ENCODE data around the gene ABCC1.

Gene ABCC1

GRCh38 chr16:15993946-15994665 lies 44.7 kb downstream of the ABCC1 start:
- no peak for DNase-seq (ENCODE audit: low read depth)

- peak; percentile 84 for DNase-seq (ENCODE audit: low read depth)
Observed at GRCh38 chr16:15996432-15997109, 47.2 kb downstream of the ABCC1 start.

- no peak for DNase-seq (ENCODE audit: low read depth)
Observed at GRCh38 chr16:16000685-16001084, 51.3 kb downstream of the ABCC1 start.

GRCh38 chr16:16001596-16002255 lies 52.3 kb downstream of the ABCC1 start:
- no peak for DNase-seq (ENCODE audit: low read depth)

- DNase-seq (ENCODE audit: low read depth) = no peak
Observed at GRCh38 chr16:16003719-16004313, 54.4 kb downstream of the ABCC1 start.

- no peak for DNase-seq (ENCODE audit: low read depth)
Observed at GRCh38 chr16:16004314-16004749, 54.9 kb downstream of the ABCC1 start.

- DNase-seq (ENCODE audit: low read depth) = no peak
Observed at GRCh38 chr16:16005721-16006120, 56.3 kb downstream of the ABCC1 start.

- DNase-seq (ENCODE audit: low read depth) = no peak
Observed at GRCh38 chr16:16006650-16007049, 57.2 kb downstream of the ABCC1 start.

- DNase-seq (ENCODE audit: low read depth) = no peak
Observed at GRCh38 chr16:16007743-16008111, 58.3 kb downstream of the ABCC1 start.

GRCh38 chr16:16008666-16009065 lies 59.2 kb downstream of the ABCC1 start:
- no peak for DNase-seq (ENCODE audit: low read depth)

- DNase-seq (ENCODE audit: low read depth) = no peak
Observed at GRCh38 chr16:16009401-16009800, 60.0 kb downstream of the ABCC1 start.

- no peak for DNase-seq (ENCODE audit: low read depth)
Observed at GRCh38 chr16:16010194-16010593, 60.8 kb downstream of the ABCC1 start.

- DNase-seq (ENCODE audit: low read depth) = no peak
Observed at GRCh38 chr16:16012144-16012543, 62.7 kb downstream of the ABCC1 start.

GRCh38 chr16:16013812-16014211 lies 64.4 kb downstream of the ABCC1 start:
- DNase-seq (ENCODE audit: low read depth) = no peak

- DNase-seq (ENCODE audit: low read depth) = no peak
Observed at GRCh38 chr16:16014329-16015224, 65.2 kb downstream of the ABCC1 start.

- no peak for DNase-seq (ENCODE audit: low read depth)
Observed at GRCh38 chr16:16015849-16016248, 66.4 kb downstream of the ABCC1 start.

- no peak for DNase-seq (ENCODE audit: low read depth)
Observed at GRCh38 chr16:16016388-16016964, 67.1 kb downstream of the ABCC1 start.

GRCh38 chr16:16017812-16018211 lies 68.4 kb downstream of the ABCC1 start:
- DNase-seq (ENCODE audit: low read depth) = no peak

GRCh38 chr16:16018705-16019104 lies 69.3 kb downstream of the ABCC1 start:
- DNase-seq (ENCODE audit: low read depth) = no peak

- DNase-seq (ENCODE audit: low read depth) = no peak
Observed at GRCh38 chr16:16019488-16019887, 70.1 kb downstream of the ABCC1 start.

- no peak for DNase-seq (ENCODE audit: low read depth)
Observed at GRCh38 chr16:16020291-16020690, 70.9 kb downstream of the ABCC1 start.
